Measurements from ENCODE around the gene FGD5.

DNA sequence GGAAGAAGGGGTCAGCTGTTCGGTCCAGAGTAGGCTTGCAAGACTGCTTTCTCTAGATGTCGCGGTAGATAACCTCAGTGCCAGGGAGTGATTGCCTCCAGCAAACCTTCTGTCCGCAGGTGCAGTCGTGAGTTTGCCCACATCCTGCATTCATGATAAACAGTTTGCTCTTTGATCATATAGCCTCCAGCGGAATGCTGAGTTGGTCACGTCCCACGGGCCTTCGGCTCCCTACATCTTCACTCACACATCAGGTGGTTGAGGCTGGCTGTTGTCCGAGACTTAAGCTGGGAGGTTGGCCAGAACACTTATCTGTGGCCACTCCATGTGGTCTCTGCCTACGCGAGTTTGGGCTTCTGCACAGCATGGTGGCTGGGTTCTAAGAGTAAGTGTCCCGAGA, 66.5 kb downstream of the FGD5 start:
- no peak for TF ChIP-seq TAF1 (IDR thresholded peaks at IDR 0.05; ENCODE audit: borderline replicate concordance, insufficient read depth, low read length)
- no peak for TF ChIP-seq POLR2AphosphoS5 (IDR thresholded peaks at IDR 0.05; ENCODE audit: low read depth, low read length)

Data from PFSK-1 (cell line).